Right ventricle myocardium inferior (tissue), 1 donor: ENCODE results near the gene SAMD7. TPM values are rescaled to one million over a fixed set of nuclear protein-coding genes. Genes with fewer than 3 reads are reported as not detected.

Experiments used
- total RNA-seq: library from RNA; stranded (reverse); fragmentation: NEBNext Ultra II Directional; extraction: Animal tissue kit (Norgen Biotek cat#: 25700); gene quantifications from one replicate; pipeline ENCODE4 v1.2.1, GENCODE V29; 2021
- donor health status: DM: no; HTN: yes; CAD: no; lungs with severe emphysema.

SAMD7 gene
- total RNA-seq, 1 donor from 2014 or later: not detected

Other genes starting within 250 kb of the SAMD7 start
- gene MECOM, start 247.9 kb upstream of the SAMD7 start, total RNA-seq: 20.0 TPM
- gene TERC, start 146.5 kb upstream of the SAMD7 start, total RNA-seq: 2.6 TPM
- gene ACTRT3, start 142.0 kb upstream of the SAMD7 start, total RNA-seq: 0.84 TPM
- 12.2 TPM for gene MYNN, start 138.2 kb upstream of the SAMD7 start, total RNA-seq
- gene LRRIQ4, start 98.7 kb upstream of the SAMD7 start, total RNA-seq: not detected
- 1.6 TPM for gene LRRC34, start 98.7 kb upstream of the SAMD7 start, total RNA-seq
- gene LRRC31, start 41.6 kb upstream of the SAMD7 start, total RNA-seq: not detected
- 78.0 TPM for gene SEC62, start 55.2 kb downstream of the SAMD7 start, total RNA-seq
- 1.2 TPM for gene GPR160, start 126.4 kb downstream of the SAMD7 start, total RNA-seq